NCI-H1930 (cell line): ENCODE data around the gene FERMT2.

ENCODE experiments used
- DNase-seq, 2 experiments: peaks; one replicate each; lab custom pipeline; 2025; lab: John Stamatoyannopoulos, UW

The FERMT2 gene

DNA sequence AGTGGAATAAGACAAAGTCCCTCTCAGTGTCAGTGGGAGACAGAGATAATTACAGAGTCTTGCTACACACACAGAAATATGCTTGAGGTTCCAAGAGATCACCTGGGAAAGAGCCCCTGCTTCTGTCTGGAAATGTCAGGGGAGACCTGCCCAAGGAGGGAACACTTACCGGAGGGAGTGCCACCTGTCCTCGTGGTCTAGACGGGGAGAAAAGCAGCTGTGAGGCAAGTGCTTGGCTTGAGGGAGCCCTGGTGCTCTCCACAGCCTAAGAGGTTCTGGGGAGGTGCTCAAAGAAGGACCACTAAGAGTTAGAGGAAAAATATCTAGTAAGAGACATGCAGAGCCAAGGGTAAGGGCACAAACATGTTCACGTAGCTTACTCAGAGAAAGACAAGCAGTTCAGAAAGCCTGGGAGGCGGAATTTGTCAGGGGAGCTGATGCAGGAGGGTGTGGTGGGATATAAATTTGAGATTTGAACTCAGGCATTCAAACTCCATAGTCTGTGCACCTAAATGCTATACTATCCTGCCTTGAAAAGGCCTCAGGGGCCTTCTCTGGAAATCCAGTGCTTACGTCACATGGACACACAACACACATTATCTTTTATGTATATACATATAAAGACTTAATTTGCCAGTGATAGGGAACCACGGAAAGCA, 121.2 kb downstream of the FERMT2 start:
- no peak for DNase-seq

DNA sequence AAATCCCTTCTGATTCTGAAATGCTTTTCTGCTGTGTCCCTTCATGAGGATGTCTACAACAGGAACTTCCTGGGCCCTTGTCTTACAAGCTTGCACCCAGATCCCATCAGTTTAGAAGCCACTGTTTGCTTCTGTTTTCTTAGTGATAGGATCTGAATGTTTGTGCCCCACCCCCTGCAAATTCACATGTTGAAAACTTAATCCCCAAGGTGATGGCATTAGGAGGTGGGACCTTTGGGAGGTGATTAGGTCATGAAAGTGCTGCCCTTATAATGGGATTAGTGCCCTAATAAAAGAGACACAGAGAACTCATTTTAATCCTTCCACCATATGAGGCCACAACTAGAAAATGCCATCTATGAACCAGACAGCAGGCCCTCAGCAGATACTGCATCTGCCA, 123.4 kb downstream of the FERMT2 start:
- DNase-seq, result no peak

GRCh38 chr14:52825085-52825484, 125.8 kb downstream of the FERMT2 start:
- DNase-seq, result no peak

DNA sequence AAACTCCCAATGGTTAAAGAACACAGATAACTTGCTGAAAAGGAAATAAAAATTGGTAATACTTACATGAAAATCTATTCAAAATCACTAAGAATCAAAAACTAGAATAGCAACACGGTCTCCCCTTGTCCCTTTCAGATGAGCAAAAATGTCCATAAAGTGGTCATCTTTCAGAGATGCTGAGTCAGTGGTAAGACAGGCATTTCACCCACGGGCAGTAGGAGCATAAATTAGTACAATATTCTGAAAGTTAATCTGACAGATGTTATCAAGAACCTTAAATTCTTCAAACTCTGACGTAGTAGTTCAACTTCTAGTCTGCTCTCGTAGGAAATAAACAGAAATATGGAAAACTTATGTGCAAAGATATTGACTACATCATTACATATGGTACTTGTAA, 126.4 kb downstream of the FERMT2 start:
- DNase-seq, result no peak

DNA sequence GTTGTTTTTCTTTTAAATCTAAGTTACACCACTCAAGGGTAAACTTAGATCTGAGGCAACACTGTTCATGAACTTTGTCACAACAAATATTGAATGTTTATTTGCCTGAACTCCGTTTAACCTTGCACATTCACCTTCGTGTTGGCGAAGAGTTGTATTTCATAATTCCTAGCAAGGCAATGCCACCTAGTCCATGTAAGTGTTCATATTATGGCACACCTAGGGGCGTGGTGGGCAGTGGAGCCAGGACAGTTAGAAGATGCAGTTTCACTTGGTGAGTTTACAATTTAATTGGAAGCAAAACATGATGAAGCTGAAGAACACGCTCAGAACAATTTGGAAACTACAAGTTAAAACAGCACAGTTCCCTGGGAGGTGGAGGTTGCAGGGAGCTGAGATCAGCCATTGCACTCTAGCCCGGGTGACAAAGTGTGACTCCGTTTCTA, 129.0 kb downstream of the FERMT2 start:
- DNase-seq, result no peak

DNA sequence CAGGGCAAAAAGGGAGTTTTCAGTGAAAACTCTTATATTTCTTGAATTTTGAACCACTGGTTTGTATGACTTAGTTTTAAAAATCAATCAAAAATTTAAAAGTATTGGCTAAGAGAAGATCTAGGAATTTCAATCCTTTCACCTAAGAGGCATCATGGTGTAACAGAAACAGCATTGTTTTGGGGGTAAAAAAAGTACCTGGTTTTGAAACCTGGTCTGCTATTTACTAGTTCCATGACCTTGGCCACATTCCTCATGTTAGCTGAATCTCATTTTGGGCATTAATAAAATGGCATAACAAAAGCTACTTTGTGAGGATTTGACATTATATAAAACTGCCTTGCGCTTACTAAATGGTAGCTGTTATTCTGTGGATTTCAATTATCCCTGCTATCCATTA, 142.7 kb downstream of the FERMT2 start:
- no peak for DNase-seq
